ENCODE results near the gene LRRC53.
A peak's percentile ranks its signal among the peaks of the same experiment; 100 is the strongest.

LRRC53 gene, protein sequence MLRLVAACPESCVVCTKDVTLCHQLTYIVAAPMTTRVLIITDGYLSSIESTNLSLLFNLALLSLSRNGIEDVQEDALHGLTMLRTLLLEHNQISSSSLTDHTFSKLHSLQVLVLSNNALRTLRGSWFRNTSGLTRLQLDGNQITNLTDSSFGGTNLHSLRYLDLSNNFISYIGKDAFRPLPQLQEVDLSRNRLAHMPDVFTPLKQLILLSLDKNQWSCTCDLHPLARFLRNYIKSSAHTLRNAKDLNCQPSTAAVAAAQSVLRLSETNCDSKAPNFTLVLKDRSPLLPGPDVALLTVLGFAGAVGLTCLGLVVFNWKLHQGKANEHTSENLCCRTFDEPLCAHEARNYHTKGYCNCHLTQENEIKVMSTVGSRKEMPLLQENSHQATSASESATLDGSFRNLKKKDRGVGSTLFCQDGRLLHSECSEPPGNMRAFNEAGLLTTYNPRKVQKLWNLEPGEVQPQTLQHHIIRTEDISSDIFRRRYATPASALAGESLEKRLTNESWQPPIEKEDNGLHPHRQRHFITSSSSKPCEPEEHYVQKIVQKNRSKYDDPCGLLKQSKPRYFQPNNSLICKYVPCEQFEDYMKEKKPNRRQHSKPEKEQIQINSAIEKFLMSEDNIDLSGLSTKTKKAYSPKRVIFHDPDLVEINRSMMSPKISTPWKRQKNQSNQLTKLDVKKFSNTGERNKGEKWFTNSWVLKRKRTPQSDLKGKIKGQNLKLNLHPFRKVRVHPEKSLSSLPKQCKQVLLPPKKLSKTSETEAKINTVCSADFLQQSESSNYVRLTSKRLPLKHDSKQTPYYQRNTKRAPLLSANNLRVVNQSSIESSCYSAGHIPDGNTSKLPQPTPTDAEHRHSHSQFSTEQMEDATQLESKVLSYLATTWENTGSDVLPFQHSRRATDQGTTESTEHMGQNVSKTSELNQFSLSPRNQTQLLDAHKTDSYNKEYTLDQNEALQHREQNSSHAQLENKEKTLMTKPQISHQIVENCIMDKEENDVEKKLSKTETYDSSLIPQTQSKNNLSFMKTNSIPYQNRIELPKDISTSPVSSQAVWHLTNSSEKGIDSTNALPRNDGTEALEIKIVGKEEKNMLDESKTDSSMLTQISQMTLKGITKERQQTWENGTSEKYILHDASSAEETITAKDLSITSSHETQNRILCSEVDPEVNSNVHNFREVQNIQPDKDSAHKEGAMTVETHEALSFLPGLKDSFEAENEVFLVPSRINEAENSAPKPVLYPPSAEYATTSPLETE

GRCh38 chr1:74512170-74512915 lies at the start of gene LRRC53:
LRRC53 (minus strand) TSS chr1:74512611; CDS start chr1:74483349, 29,262 bp downstream.
- DNase-seq, result no peak

DNA sequence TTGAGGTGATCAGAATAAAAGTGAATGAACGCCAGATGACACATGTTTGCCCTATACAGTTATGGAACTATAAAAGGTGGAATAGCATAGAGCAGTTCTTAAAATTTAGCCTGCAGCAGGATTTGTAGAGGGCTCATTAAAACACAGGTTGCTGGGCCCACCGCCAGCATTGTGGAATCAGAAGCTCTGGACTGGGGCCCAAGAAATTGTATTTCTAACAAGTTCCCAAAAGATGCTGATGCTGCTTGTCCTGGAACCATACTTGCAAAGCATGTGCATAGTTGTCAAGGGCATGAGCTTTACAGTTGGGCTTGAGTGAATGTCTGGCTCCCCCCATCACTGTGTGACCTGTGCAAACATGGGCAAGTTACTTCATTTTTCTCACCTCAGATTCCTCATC lies 37.5 kb upstream of the LRRC53 start:
- DNase-seq, result peak; percentile 8 to 47

GRCh38 chr1:74548961-74549750 lies 36.7 kb upstream of the LRRC53 start:
- DNase-seq, result no peak

DNA sequence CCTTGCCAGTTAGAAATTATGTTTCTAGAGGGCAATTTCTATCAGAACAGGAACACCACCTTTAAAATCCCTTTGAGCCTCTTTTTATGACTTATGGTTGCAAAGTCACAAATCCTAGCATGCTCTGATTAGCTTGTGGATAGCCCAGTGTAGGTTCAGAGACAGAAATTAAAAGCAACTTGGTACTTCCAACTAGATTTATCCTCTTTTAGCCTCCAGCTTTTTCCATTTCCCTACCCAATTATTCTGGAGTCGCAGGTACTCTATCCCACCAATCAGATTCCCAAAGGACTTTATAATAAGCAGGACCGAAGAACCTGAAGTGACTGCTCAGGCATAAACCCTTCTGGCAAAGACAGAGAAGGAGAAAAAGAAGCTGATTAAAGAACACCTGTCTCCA lies 33.4 kb upstream of the LRRC53 start:
- no peak for DNase-seq

DNA sequence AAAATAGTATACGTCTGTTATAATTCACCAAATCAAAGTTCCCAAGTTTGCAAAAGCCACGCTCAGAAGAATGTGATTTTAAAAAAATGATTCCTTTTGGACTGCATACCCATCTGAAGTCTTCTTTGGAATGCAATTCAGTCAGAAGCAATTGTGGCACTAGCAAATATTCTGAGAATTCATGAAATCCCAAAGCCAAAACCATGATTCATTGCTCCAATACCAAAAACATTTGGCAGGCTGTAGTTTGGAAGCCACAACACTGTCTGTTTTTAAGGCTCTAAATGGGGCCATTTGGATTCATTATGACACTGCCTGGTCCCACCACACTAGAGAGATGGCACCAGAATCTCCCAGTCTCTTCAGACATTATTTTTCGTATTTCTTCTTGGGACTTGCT lies 21.8 kb upstream of the LRRC53 start:
- peak in 1 of 2 experiments; percentile 56 for DNase-seq

DNA sequence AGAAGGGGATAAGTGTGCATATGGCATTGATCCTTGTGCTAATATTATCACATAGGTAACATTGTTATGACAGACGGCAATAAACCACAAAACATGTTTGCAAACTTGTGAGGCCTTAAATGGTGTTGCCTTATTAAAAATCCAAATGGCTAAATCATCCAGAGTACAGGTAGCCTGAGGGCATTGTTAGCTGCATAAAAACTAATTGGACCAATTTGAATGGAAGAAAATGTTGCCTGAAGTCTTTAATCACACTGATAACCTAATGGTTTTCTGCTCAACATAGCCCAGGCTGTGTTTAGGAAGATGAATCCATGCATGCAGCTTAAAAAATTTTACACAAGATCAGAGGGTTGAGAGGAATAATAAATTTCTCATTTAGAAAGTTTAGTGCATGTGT lies 19.4 kb upstream of the LRRC53 start:
- DNase-seq, result no peak

GRCh38 chr1:74530892-74531291 lies 18.5 kb upstream of the LRRC53 start:
- peak in 1 of 2 experiments; percentile 18 for DNase-seq

GRCh38 chr1:74528123-74528522 lies 15.7 kb upstream of the LRRC53 start:
- no peak for DNase-seq

DNA sequence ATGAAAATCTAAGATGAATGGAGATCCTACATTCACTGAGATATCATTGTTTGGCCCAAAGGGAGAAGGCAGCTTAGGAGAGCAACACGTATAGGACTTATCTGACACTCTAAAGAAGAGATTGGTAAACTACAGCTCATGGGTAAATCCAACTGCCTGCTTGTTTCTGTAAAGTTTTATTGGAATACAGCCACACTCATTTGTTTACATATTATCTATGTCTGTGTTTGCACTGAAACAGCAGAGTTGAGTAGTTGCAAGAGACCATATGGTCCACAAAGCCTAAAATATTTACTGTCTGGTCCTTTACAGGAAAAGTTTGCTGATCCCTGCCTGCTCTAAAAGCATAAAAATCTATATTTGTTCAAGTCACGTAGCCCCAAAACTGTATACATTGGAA lies 14.3 kb upstream of the LRRC53 start:
- DNase-seq, result no peak

- DNase-seq, result no peak
Observed at GRCh38 chr1:74523873-74524480, 11.6 kb upstream of the LRRC53 start.

GRCh38 chr1:74522148-74522547 lies 9.7 kb upstream of the LRRC53 start:
- no peak for DNase-seq

- DNase-seq, result no peak
Observed at GRCh38 chr1:74517599-74518051, 5.2 kb upstream of the LRRC53 start.

DNA sequence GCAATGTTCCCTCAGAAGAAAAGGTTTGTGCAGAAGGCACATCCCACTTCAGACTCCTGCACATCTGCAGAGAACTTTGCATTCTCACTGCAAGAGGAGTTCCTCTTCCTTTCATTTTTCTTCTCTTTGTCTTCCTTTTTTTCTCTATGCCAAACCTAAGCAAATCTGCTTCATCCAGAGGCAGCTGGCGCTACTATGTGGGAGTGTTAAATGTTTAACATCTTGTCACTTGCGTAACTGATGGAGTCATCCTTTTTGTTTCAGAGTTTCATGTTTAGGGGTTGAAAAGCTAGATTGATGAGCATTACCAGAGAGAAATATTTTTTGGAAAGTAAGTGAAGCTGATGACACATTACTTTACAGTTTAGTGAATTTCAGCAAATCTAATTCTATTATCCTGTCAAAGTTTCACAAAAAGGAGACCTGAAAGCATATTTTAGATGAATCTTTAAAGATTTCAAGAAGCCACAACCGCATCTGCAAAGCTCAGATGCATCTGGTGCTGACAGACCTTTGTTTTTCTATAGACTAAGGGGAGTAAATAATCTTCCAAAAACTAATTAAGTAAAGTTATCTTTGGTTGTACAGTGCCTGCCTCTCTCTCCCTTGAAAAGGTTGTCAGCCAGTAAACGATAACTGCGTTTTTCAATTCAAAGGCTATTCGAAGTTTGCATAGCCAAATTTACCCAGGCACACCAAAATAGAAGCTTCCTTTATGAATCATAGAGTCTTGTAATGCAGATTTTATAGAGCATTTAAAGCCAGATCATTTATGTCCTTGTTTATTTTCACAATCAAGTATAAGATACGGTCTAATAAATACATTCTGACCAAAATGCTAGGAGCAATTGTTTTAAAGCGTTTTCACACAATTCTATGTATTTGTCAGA lies 1.2 kb upstream of the LRRC53 start:
- DNase-seq, result no peak

- DNase-seq, result no peak
Observed at GRCh38 chr1:74508449-74508848, 4.0 kb downstream of the LRRC53 start.

GRCh38 chr1:74505928-74506710 lies 6.3 kb downstream of the LRRC53 start:
- no peak for DNase-seq

- DNase-seq, result no peak
Observed at GRCh38 chr1:74504933-74505512, 7.4 kb downstream of the LRRC53 start.

GRCh38 chr1:74504125-74504932 lies 8.1 kb downstream of the LRRC53 start:
- peak; percentile 75 to 87 for DNase-seq

- no peak for DNase-seq
Observed at GRCh38 chr1:74502858-74503257, 9.6 kb downstream of the LRRC53 start.
